K562 (cell line): ENCODE results near the gene INPP4B.

Source experiments
- CHD4 ChIP-seq: fragments of 200-600 bp; sonication (generic); IDR thresholded peaks from 3 replicates; pipeline ENCODE4 v1.6.1; 2012; ENCODE audit warnings: low read depth, mild to moderate bottlenecking, mixed read lengths, low read length, inconsistent platforms; ENCODE audit not compliant: insufficient read depth, insufficient replicate concordance, poor library complexity, severe bottlenecking
- CTCF ChIP-seq, 3 experiments: IDR thresholded peaks in 2 of 3; conservative IDR thresholded peaks in 1 of 3; 2 replicates each; pipeline ENCODE4 v1.5.1; 2011 to 2012; ENCODE audit warnings: low read length in 3 of 3, mild to moderate bottlenecking in 3 of 3, control low read depth in 2 of 3, improper control_type of control experiment in 1 of 3, inconsistent platforms in 1 of 3, low read depth in 1 of 3, mixed read lengths in 1 of 3, moderate library complexity in 1 of 3; ENCODE audit not compliant: insufficient read depth in 2 of 3
- HNRNPL ChIP-seq: fragments of 200-400 bp; formaldehyde crosslinking; IDR thresholded peaks from 2 replicates; pipeline ENCODE4 v1.6.1; 2017; ENCODE audit warnings: low read depth, mild to moderate bottlenecking, low read length
- PHF21A ChIP-seq: fragments of 450-650 bp; IDR thresholded peaks from 2 replicates; pipeline ENCODE4 v1.6.1; 2017; ENCODE audit warnings: low read depth, borderline replicate concordance
- RFX5 ChIP-seq: IDR thresholded peaks from 2 replicates; pipeline ENCODE4 v1.6.1; 2011; ENCODE audit warnings: low read depth, mild to moderate bottlenecking, improper control_type of control experiment, low read length
- ZNF133 ChIP-seq: fragments of 250-450 bp; sonication (Bioruptor Pico); IDR thresholded peaks from 2 replicates; pipeline ENCODE4 v1.4.0; 2020; ENCODE audit warnings: mild to moderate bottlenecking
- TF ChIP-seq, protein P1 (sequence below): fragments of 250-450 bp; sonication (Bioruptor Pico); IDR thresholded peaks from 2 replicates; pipeline ENCODE4 v1.8.0; 2022; ENCODE audit warnings: moderate library complexity, mild to moderate bottlenecking, inconsistent platforms

DNA sequence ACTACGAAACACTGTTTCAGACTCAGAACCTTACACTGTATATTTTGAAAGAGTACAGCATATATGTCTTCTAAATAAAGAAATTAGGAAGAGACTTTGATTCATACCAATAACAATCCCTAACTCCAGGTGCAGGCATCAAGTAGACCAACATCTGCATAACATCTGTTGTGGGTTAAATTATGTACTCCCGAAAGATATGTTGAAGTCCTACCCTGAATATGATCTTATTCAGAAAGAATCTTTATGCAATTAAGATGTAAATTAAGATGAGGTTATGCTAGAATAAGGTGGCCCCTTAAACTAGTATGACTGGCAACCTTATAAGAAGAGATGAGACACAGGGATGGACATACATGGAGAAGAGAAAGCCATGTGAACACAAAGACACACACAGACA is 117.9 kb downstream of the INPP4B start:
- TF ChIP-seq, protein P1, sequence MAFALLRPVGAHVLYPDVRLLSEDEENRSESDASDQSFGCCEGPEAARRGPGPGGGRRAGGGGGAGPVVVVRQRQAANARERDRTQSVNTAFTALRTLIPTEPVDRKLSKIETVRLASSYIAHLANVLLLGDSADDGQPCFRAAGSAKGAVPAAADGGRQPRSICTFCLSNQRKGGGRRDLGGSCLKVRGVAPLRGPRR: no peak
- TF ChIP-seq CTCF (IDR thresholded peaks at IDR 0.05 in 2 of 3, conservative IDR thresholded peaks at IDR 0.05 in 1 of 3; ENCODE audit: insufficient read depth in 2 of 3, low read depth in 1 of 3, low read length in 3 of 3) (no peak), PHF21A (no peak), ZNF133 (CRISPR knock-in tag) (no peak), HNRNPL (no peak), RFX5 (no peak), CHD4 (no peak)
